Spleen (tissue), 11 donors: ENCODE results near the gene DUSP8. TPM values are rescaled to one million over a fixed set of nuclear protein-coding genes. Genes with fewer than 3 reads are reported as not detected.
"Not testable (repeated sequence)": the region's sequence is repeated elsewhere in the genome, so short reads cannot be mapped to it uniquely, and the experiment has no call there.

Source experiments
- DNase-seq: peaks from one replicate; pipeline ENCODE4 v3.0.0-alpha.2; 2020
- H3K27ac ChIP-seq, 8 donors: fragments of 200-600 bp; sonication (generic) in 7 of 8; 1 replicate in 4 of 8; 2 replicates in 4 of 8; pipeline versions ENCODE4 v1.5.0 to v1.8.0; 2016 to 2021; ENCODE audit warnings: inconsistent platforms in 4 of 8, mild to moderate bottlenecking in 4 of 8, moderate library complexity in 1 of 8
- H3K27me3 ChIP-seq, 7 donors: fragments of 200-600 bp; sonication (generic) in 6 of 7; replicated peaks in 1 of 7; 1 replicate in 4 of 7; 2 replicates in 3 of 7; pipeline versions ENCODE4 v1.5.0 to v1.8.0; 2016 to 2021; ENCODE audit warnings: inconsistent platforms in 3 of 7, mild to moderate bottlenecking in 1 of 7
- H3K36me3 ChIP-seq, 6 donors: fragments of 200-600 bp; sonication (generic) in 5 of 6; 1 replicate in 4 of 6; 2 replicates in 2 of 6; pipeline versions ENCODE4 v1.5.0 to v1.8.0; 2016 to 2021; ENCODE audit warnings: inconsistent platforms in 2 of 6
- H3K4me1 ChIP-seq, 6 donors: fragments of 200-600 bp; sonication (generic) in 5 of 6; 1 replicate in 3 of 6; 2 replicates in 3 of 6; pipeline versions ENCODE4 v1.5.0 to v1.8.0; 2016 to 2021; ENCODE audit warnings: inconsistent platforms in 3 of 6
- H3K4me3 ChIP-seq, 8 donors: fragments of 200-600 bp; sonication (generic) in 7 of 8; 1 replicate in 4 of 8; 2 replicates in 4 of 8; pipeline versions ENCODE4 v1.5.0 to v1.8.0; 2016 to 2021; ENCODE audit warnings: inconsistent platforms in 4 of 8, mild to moderate bottlenecking in 4 of 8, moderate library complexity in 2 of 8
- H3K9me3 ChIP-seq, 8 donors: fragments of 200-600 bp; sonication (generic) in 7 of 8; 1 replicate in 4 of 8; 2 replicates in 4 of 8; pipeline versions ENCODE4 v1.5.0 to v1.8.0; 2016 to 2021; ENCODE audit warnings: inconsistent platforms in 4 of 8
- POLR2A ChIP-seq, 3 donors: fragments of 450-650 bp; IDR thresholded peaks; one replicate each; pipeline ENCODE4 v1.5.1; 2017; ENCODE audit warnings: antibody characterized with exemption in 3 of 3, mild to moderate bottlenecking in 1 of 3
- POLR2AphosphoS5 ChIP-seq, 3 donors: sonication (generic); formaldehyde crosslinking; IDR thresholded peaks; one replicate each; pipeline ENCODE4 v1.5.1; 2017; ENCODE audit warnings: antibody characterized with exemption in 3 of 3
- WGBS, 5 donors: extraction: QIAGEN DNeasy Blood & Tissue Kit in 3 of 5; methylation state at CpG; one replicate each; pipeline versions ENCODE4 v1.1.5 to v1.1.7; 2013 to 2018; 5-methylcytosine and 5-hydroxymethylcytosine counted together
- intact Hi-C: fragments of 100-400 bp; cut with DNase I; formaldehyde crosslinking; loops from one replicate; pipeline ENCODE4 v1.15.0; 2023; ENCODE audit warnings: low total_unique reads
- polyA plus RNA-seq, 3 donors: library from polyadenylated mRNA; stranded (reverse); fragments of 200-250 nt; gene quantifications; one replicate each; pipeline ENCODE4 v1.2.1, GENCODE V29; 2013
- total RNA-seq, 7 donors: library from RNA; depleted of rRNA in 3 of 7; stranded (reverse); fragments of >200 nt in 3 of 7; fragmentation: NEBNext Ultra II Directional in 4 of 7; extraction: Animal tissue kit (Norgen Biotek cat#: 25700) in 4 of 7; gene quantifications; one replicate each; pipeline versions ENCODE4 v1.1.0 to v1.2.1, GENCODE V29; 2016 to 2021
- TF ChIP-seq, protein P1 (sequence below), 11 experiments: fragments of 200-600 bp in 7 of 11; fragments of 450-650 bp in 4 of 11; sonication (generic) in 4 of 11; IDR thresholded peaks in 8 of 11; conservative IDR thresholded peaks in 3 of 11; 1 replicate in 7 of 11; 2 replicates in 4 of 11; pipeline versions ENCODE4 v1.4.0 to v1.8.0; 2016 to 2021; ENCODE audit warnings: antibody characterized with exemption in 11 of 11, inconsistent platforms in 4 of 11, mild to moderate bottlenecking in 1 of 11
- donor health status: healthy with polysubstance abuse.
- donor health status: DM: no; HTN: no; CAD: no; lungs with moderate emphysema.
- donor health status: DM: no; HTN: no; CAD: no.
- donor health status: Bipolar disorder and iron deficiency.
- donor health status: healthy.
- donor health status: DM: no; HTN: no; CAD: no.
- donor health status: DM: yes; HTN: yes; CAD: no.

The DUSP8 gene
- total and polyA plus RNA-seq, 10 donors, result 0.38 to 18.4 (median 2.6) TPM

- TF ChIP-seq POLR2A (IDR thresholded peaks at IDR 0.05), result no peak
- TF ChIP-seq, protein P1, sequence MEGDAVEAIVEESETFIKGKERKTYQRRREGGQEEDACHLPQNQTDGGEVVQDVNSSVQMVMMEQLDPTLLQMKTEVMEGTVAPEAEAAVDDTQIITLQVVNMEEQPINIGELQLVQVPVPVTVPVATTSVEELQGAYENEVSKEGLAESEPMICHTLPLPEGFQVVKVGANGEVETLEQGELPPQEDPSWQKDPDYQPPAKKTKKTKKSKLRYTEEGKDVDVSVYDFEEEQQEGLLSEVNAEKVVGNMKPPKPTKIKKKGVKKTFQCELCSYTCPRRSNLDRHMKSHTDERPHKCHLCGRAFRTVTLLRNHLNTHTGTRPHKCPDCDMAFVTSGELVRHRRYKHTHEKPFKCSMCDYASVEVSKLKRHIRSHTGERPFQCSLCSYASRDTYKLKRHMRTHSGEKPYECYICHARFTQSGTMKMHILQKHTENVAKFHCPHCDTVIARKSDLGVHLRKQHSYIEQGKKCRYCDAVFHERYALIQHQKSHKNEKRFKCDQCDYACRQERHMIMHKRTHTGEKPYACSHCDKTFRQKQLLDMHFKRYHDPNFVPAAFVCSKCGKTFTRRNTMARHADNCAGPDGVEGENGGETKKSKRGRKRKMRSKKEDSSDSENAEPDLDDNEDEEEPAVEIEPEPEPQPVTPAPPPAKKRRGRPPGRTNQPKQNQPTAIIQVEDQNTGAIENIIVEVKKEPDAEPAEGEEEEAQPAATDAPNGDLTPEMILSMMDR (IDR thresholded peaks at IDR 0.05 in 8 of 11, conservative IDR thresholded peaks at IDR 0.05 in 3 of 11), result no peak
- TF ChIP-seq POLR2AphosphoS5 (IDR thresholded peaks at IDR 0.05), result no peak
Observed at GRCh38 chr11:1597331-1597993, 25.4 kb upstream of the DUSP8 start.

DNA sequence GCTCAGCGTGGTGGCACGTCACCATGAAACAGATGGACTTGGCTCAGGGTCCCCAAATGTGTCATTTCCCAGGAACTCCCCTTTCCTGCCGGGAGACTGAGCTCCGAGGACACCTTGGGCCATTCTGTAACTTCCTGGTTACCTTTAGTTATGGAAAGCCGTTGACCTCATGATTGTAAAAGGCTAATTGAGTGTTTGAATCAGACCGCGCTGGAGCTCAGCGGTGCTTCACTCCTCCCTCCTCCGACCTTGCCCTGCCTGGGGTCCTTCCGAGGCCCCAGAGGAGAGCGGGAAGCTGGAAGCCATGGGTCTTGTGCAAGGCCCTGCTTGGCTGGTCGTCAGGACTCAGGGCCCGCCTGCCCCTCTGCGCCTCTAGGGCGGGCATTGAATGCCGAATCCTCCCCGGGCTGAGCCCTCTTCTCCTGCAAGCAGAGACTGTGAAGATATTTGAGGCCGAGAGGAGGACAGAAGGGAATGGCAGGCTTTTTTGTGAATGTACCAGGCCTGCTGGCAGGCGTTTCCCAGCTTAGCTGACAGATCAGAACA, 24.6 kb upstream of the DUSP8 start:
- peaks cover 0 to 84% (median 0%) of the 10 kb centered on the region in 7 donors for H3K27me3 ChIP-seq
- peak overlapping the region in 3 of 8 donors; percentile 37 to 63 (median 44) for H3K27ac ChIP-seq
- peak in 2 of 3 donors; percentile 15 to 16 for TF ChIP-seq POLR2AphosphoS5 (IDR thresholded peaks at IDR 0.05)
- H3K4me1 ChIP-seq, result peaks cover 0 to 19% (median 6%) of the 10 kb centered on the region in 6 donors
- 58 to 72% (median 65%) methylated on average over 15 to 19 of the region's 19 CpGs for WGBS, 5 donors
- H3K4me3 ChIP-seq, H3K9me3 ChIP-seq, intact Hi-C loops, H3K36me3 ChIP-seq: not testable (repeated sequence)
- DNase-seq, result peak; percentile 55

More at GRCh38 chr11:1597331-1597993, 25.4 kb upstream of the DUSP8 start:
- DNase-seq, result peak; percentile 49
- H3K27me3 ChIP-seq, result peaks cover 0 to 84% (median 0%) of the 10 kb centered on the region in 7 donors
- intact Hi-C loops, result no loop called here
- H3K4me1 ChIP-seq, result peaks cover 0 to 19% (median 6%) of the 10 kb centered on the region in 6 donors
- peak overlapping the region in 3 of 8 donors; percentile 37 to 63 (median 44) for H3K27ac ChIP-seq
- 78 to 87% (median 81%) methylated on average over 9 to 10 of the region's 10 CpGs for WGBS, 5 donors
- no peaks in the 10 kb centered on the region for H3K9me3 ChIP-seq
- no peaks in the 10 kb centered on the region for H3K36me3 ChIP-seq
- no peak overlapping the region for H3K4me3 ChIP-seq

DNA sequence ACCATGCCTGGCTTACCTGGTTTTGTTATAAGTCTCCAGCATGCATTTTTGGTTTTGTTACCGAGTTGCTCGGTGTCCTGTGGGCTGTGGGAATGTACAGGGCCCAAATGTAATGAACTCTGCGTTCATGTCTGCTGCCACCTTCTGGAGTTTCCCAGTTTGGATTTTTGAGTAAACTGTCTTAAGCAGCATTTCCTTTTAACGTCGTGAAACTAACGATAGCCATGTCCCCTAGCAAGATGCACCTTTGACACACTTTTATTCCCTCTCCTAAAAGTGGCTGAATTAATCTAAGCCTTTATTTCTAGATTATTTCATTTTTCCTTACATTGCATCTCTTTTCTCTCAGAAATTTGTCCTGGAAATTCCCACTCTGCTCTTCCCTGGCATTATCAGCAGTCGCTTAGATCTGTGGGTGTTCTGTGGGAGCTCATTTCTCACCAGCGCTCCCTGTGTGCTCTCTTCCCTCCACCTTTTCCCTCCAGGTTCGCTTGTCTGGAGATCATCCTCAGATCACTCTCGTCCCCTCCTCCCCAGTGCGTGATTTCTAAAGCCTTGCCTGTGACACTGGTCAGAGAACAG, 24.0 kb upstream of the DUSP8 start:
- Histone ChIP-seq H3K27ac (peak overlapping the region in 3 of 8 donors; percentile 37 to 63 (median 44)), H3K27me3 (peaks cover 0 to 84% (median 0%) of the 10 kb centered on the region in 7 donors), H3K4me1 (peaks cover 0 to 19% (median 6%) of the 10 kb centered on the region in 6 donors)
- H3K4me3 ChIP-seq, intact Hi-C loops, H3K36me3 ChIP-seq, H3K9me3 ChIP-seq, DNase-seq: not testable (repeated sequence)
- WGBS, 5 donors, result 43 to 59% (median 53%) methylated on average over 11 of the region's 11 CpGs

GRCh38 chr11:1592628-1593027, 20.6 kb upstream of the DUSP8 start:
- Histone ChIP-seq H3K4me3 (no peak overlapping the region), H3K9me3 (peaks cover 0 to 6% (median 0%) of the 10 kb centered on the region in 8 donors), H3K36me3 (no peaks in the 10 kb centered on the region), H3K4me1 (peaks cover 3 to 37% (median 14%) of the 10 kb centered on the region in 6 donors), H3K27ac (no peak overlapping the region), H3K27me3 (peaks cover 0 to 71% (median 4%) of the 10 kb centered on the region in 7 donors)
- DNase-seq, result peak; percentile 5
- WGBS, 5 donors, result 80 to 86% (median 83%) methylated on average over 9 of the region's 9 CpGs
- intact Hi-C loops, result no loop called here
- TF ChIP-seq, protein P1 (IDR thresholded peaks at IDR 0.05 in 8 of 11, conservative IDR thresholded peaks at IDR 0.05 in 3 of 11), result no peak

GRCh38 chr11:1589996-1590395, 17.9 kb upstream of the DUSP8 start:
- DNase-seq, result peak; percentile 34
- Histone ChIP-seq H3K4me1 (peaks cover 3 to 22% (median 9%) of the 10 kb centered on the region in 6 donors), H3K27ac (peak overlapping the region in 3 of 8 donors; percentile 56 to 76 (median 75)), H3K9me3 (peaks cover 0 to 6% (median 0%) of the 10 kb centered on the region in 8 donors), H3K4me3 (no peak overlapping the region), H3K36me3 (no peaks in the 10 kb centered on the region), H3K27me3 (peaks cover 0 to 69% (median 0%) of the 10 kb centered on the region in 7 donors)
- intact Hi-C loops, result no loop called here
- TF ChIP-seq POLR2AphosphoS5 (IDR thresholded peaks at IDR 0.05) (no peak), POLR2A (IDR thresholded peaks at IDR 0.05) (no peak)
- TF ChIP-seq, protein P1 (IDR thresholded peaks at IDR 0.05 in 8 of 11, conservative IDR thresholded peaks at IDR 0.05 in 3 of 11), result no peak
- 84 to 93% (median 90%) methylated on average over 6 of the region's 6 CpGs for WGBS, 5 donors
